A549 (cell line): ENCODE measurements around the gene FEM1C.

ENCODE experiments used
- CTCF ChIP-seq: fragments of >200 bp; sonication (Bioruptor Twin); formaldehyde crosslinking; IDR thresholded peaks from 3 replicates; pipeline ENCODE4 v1.5.1; 2016
- JUN ChIP-seq, 2 experiments: fragments of >200 bp; sonication (Bioruptor Twin); formaldehyde crosslinking; IDR thresholded peaks; 2 replicates in 1 of 2; 3 replicates in 1 of 2; pipeline ENCODE4 v1.6.1; 2016 to 2017
- MAZ ChIP-seq: fragments of 150-350 bp; IDR thresholded peaks from 2 replicates; pipeline ENCODE4 v1.6.1; 2014; ENCODE audit warnings: antibody characterized with exemption, low read depth, low read length, borderline replicate concordance
- POLR2A ChIP-seq: IDR thresholded peaks from 2 replicates; pipeline ENCODE4 v1.6.1; 2012; ENCODE audit warnings: mild to moderate bottlenecking, low read length

- no peak for TF ChIP-seq POLR2A
- TF ChIP-seq MAZ, result no peak
- no peak for TF ChIP-seq JUN (IDR thresholded peaks at IDR 0.05)
- TF ChIP-seq CTCF, result no peak
These were observed 73.7 kb downstream of the FEM1C start for GRCh38 chr5:115470921-115471320.
